SH-SY5Y (cell line): Measurements from ENCODE around the gene PITPNM1.

Experiments
- GATA2 ChIP-seq: IDR thresholded peaks from 2 replicates; pipeline ENCODE4 v1.6.1; 2011; ENCODE audit warnings: mild to moderate bottlenecking, low read depth, low read length
- GATA3 ChIP-seq: IDR thresholded peaks from 2 replicates; pipeline ENCODE4 v1.6.1; 2011; ENCODE audit warnings: low read depth, mild to moderate bottlenecking, low read length, moderate library complexity

PITPNM1 gene

GRCh38 chr11:67530282-67530592 lies 25.1 kb upstream of the PITPNM1 start:
- TF ChIP-seq GATA2: no peak
- no peak for TF ChIP-seq GATA3

- no peak for TF ChIP-seq GATA3
- no peak for TF ChIP-seq GATA2
These were observed 23.2 kb upstream of the PITPNM1 start for GRCh38 chr11:67528376-67528775.

- TF ChIP-seq GATA3 (no peak), GATA2 (no peak)
These were observed 20.3 kb upstream of the PITPNM1 start for GRCh38 chr11:67525275-67525976.

- TF ChIP-seq GATA3 (no peak), GATA2 (no peak)
These were observed 19.3 kb upstream of the PITPNM1 start for GRCh38 chr11:67524480-67524808.

GRCh38 chr11:67523556-67524479 lies 18.7 kb upstream of the PITPNM1 start:
- no peak for TF ChIP-seq GATA3
- no peak for TF ChIP-seq GATA2

- no peak for TF ChIP-seq GATA3
- TF ChIP-seq GATA2: no peak
These were observed 17.8 kb upstream of the PITPNM1 start, which contains the start of gene CABP2 for GRCh38 chr11:67522844-67523555. TSS of gene CABP2 (minus strand) at chr11:67523446. CDS start at chr11:67523326, 120 bp downstream.

GRCh38 chr11:67522338-67522737 lies 17.2 kb upstream of the PITPNM1 start:
- no peak for TF ChIP-seq GATA2
- TF ChIP-seq GATA3: no peak

- TF ChIP-seq GATA3 (no peak), GATA2 (no peak)
These were observed 16.8 kb upstream of the PITPNM1 start for GRCh38 chr11:67521924-67522323.

GRCh38 chr11:67520856-67521824 lies 16.0 kb upstream of the PITPNM1 start:
- TF ChIP-seq GATA3: no peak
- no peak for TF ChIP-seq GATA2

- TF ChIP-seq GATA2 (no peak), GATA3 (no peak)
These were observed 14.6 kb upstream of the PITPNM1 start for GRCh38 chr11:67519726-67520125.

- no peak for TF ChIP-seq GATA3
- TF ChIP-seq GATA2: no peak
These were observed 12.8 kb upstream of the PITPNM1 start for GRCh38 chr11:67517784-67518552.

GRCh38 chr11:67516806-67517205 lies 11.6 kb upstream of the PITPNM1 start:
- TF ChIP-seq GATA3: no peak

GRCh38 chr11:67514116-67514515 lies 9.0 kb upstream of the PITPNM1 start:
- TF ChIP-seq GATA2 (no peak), GATA3 (no peak)
